H1 (cell line): ENCODE results near the gene ZBTB48. TPM values are rescaled to one million over a fixed set of nuclear protein-coding genes. Genes with fewer than 3 reads are reported as not detected.
"Not testable (repeated sequence)": the region's sequence is repeated elsewhere in the genome, so short reads cannot be mapped to it uniquely, and the experiment has no call there.

Source experiments
- CTCF ChIA-PET: fragments of 300-600 bp; sonication (Branson Sonifier 250); formaldehyde crosslinking; loops from one replicate; lab custom pipeline; 2021; ENCODE audit not compliant: partially characterized antibody; lab: Charles Lee
- POLR2A ChIA-PET: fragments of 300-600 bp; sonication (Branson Sonifier 250); formaldehyde crosslinking; loops from one replicate; lab custom pipeline; 2021; ENCODE audit warnings: inconsistent platforms; ENCODE audit not compliant: partially characterized antibody; lab: Charles Lee
- DNase-seq, 2 experiments: peaks; one replicate each; pipeline versions ENCODE4 v3.0.0 to v3.0.0-alpha.2; 2010 to 2022; ENCODE audit warnings: low spot score in 2 of 2, low read depth in 1 of 2, mixed read lengths in 1 of 2
- FAIRE-seq: peaks from 2 replicates; lab custom pipeline; 2011; peaks lifted over from hg19 to GRCh38; lab: Jason Lieb, UNC
- H2AFZ ChIP-seq: 2 replicates; pipeline ENCODE4 v1.8.1; 2012; ENCODE audit warnings: low read length, inconsistent platforms
- H2AK5ac ChIP-seq: 2 replicates; pipeline ENCODE4 v1.6.1; 2013; ENCODE audit warnings: low read depth, low read length
- H2BK120ac ChIP-seq: replicated peaks from 2 replicates; pipeline ENCODE3; 2013; ENCODE audit warnings: low read depth, low read length, inconsistent platforms
- H2BK12ac ChIP-seq: 2 replicates; pipeline ENCODE4 v1.6.1; 2013; ENCODE audit warnings: low read depth, low read length
- H2BK15ac ChIP-seq: 2 replicates; pipeline ENCODE4 v1.6.1; 2013; ENCODE audit warnings: low read length
- H2BK20ac ChIP-seq: 2 replicates; pipeline ENCODE4 v1.6.1; 2013; ENCODE audit warnings: low read length
- H2BK5ac ChIP-seq: 2 replicates; pipeline ENCODE4 v1.6.1; 2013; ENCODE audit warnings: low read depth, low read length
- H3K14ac ChIP-seq: 2 replicates; pipeline ENCODE4 v1.6.1; 2013; ENCODE audit warnings: inconsistent platforms; ENCODE audit not compliant: insufficient read length
- H3K18ac ChIP-seq: 2 replicates; pipeline ENCODE4 v1.6.1; 2013; ENCODE audit warnings: low read length; ENCODE audit errors: extremely low read depth
- H3K23ac ChIP-seq: 2 replicates; pipeline ENCODE4 v1.6.1; 2013; ENCODE audit warnings: inconsistent platforms; ENCODE audit not compliant: insufficient read length
- H3K23me2 ChIP-seq: 2 replicates; pipeline ENCODE4 v1.6.1; 2013; ENCODE audit warnings: low read depth, low read length
- H3K27ac ChIP-seq: 2 replicates; pipeline ENCODE4 v1.6.1; 2011; ENCODE audit warnings: low read depth, low read length, inconsistent platforms
- H3K27me3 ChIP-seq, 4 experiments: replicated peaks in 1 of 4; 1 replicate in 1 of 4; 2 replicates in 3 of 4; pipeline versions ENCODE4 v1.6.1 to v1.8.1; 2011 to 2013; ENCODE audit warnings: low read length in 3 of 4, mild to moderate bottlenecking in 3 of 4, inconsistent platforms in 2 of 4, mixed read lengths in 2 of 4, moderate library complexity in 1 of 4; ENCODE audit not compliant: control insufficient read depth in 3 of 4, insufficient read depth in 3 of 4; ENCODE audit errors: extremely low read depth in 1 of 4
- H3K36me3 ChIP-seq, 4 experiments: 2 replicates each; pipeline versions ENCODE4 v1.6.1 to v1.8.1; 2011 to 2013; ENCODE audit warnings: mild to moderate bottlenecking in 4 of 4, low read length in 3 of 4, moderate library complexity in 2 of 4, control low read depth in 1 of 4, inconsistent platforms in 1 of 4; ENCODE audit not compliant: insufficient read depth in 4 of 4, control insufficient read depth in 2 of 4
- H3K4ac ChIP-seq: replicated peaks from 2 replicates; pipeline ENCODE3; 2013; ENCODE audit warnings: low read length, low read depth, mixed read lengths, inconsistent platforms; ENCODE audit not compliant: insufficient read length
- H3K4me1 ChIP-seq, 4 experiments: replicated peaks in 1 of 4; 1 replicate in 1 of 4; 2 replicates in 3 of 4; pipeline versions ENCODE4 v1.6.1 to v1.8.1; 2011 to 2013; ENCODE audit warnings: low read length in 3 of 4, inconsistent platforms in 2 of 4, mixed read lengths in 1 of 4; ENCODE audit not compliant: insufficient read depth in 4 of 4, control insufficient read depth in 3 of 4
- H3K4me2 ChIP-seq, 2 experiments: 2 replicates each; pipeline versions ENCODE4 v1.6.1 to v1.8.1; 2011 to 2013; ENCODE audit warnings: low read depth in 2 of 2, low read length in 2 of 2, control low read depth in 1 of 2, inconsistent platforms in 1 of 2, mild to moderate bottlenecking in 1 of 2; ENCODE audit not compliant: insufficient read depth in 1 of 2
- H3K4me3 ChIP-seq, 4 experiments: fragments of 200-600, 300-600 bp in 1 of 4; sonication (generic), shearing (Covaris generic), sonication (Bioruptor Twin) in 1 of 4; 2 replicates each; pipeline versions ENCODE4 v1.5.1 to v1.8.1; 2011 to 2016; ENCODE audit warnings: low read length in 4 of 4, low read depth in 3 of 4, control low read depth in 2 of 4, inconsistent platforms in 2 of 4, mild to moderate bottlenecking in 2 of 4, mixed read lengths in 1 of 4, moderate library complexity in 1 of 4; ENCODE audit not compliant: insufficient read depth in 2 of 4; ENCODE audit errors: extremely low read depth in 1 of 4
- H3K56ac ChIP-seq: replicated peaks from 2 replicates; pipeline ENCODE3; 2013; ENCODE audit warnings: low read depth, mild to moderate bottlenecking, mixed read lengths, low read length, inconsistent platforms; ENCODE audit not compliant: insufficient read length
- H3K79me1 ChIP-seq: 2 replicates; pipeline ENCODE4 v1.6.1; 2013; ENCODE audit warnings: low read depth, low read length, control low read depth
- H3K79me2 ChIP-seq, 2 experiments: 2 replicates each; pipeline versions ENCODE4 v1.6.1 to v1.8.1; 2012 to 2013; ENCODE audit warnings: low read length in 2 of 2, mild to moderate bottlenecking in 2 of 2, inconsistent platforms in 1 of 2; ENCODE audit not compliant: insufficient read depth in 2 of 2, control insufficient read depth in 1 of 2
- H3K9ac ChIP-seq, 4 experiments: replicated peaks in 1 of 4; 1 replicate in 1 of 4; 2 replicates in 3 of 4; pipeline versions ENCODE4 v1.6.1 to v1.8.1; 2011 to 2013; ENCODE audit warnings: low read depth in 3 of 4, low read length in 3 of 4, control low read depth in 2 of 4, mild to moderate bottlenecking in 2 of 4, moderate library complexity in 2 of 4, inconsistent platforms in 1 of 4; ENCODE audit errors: extremely low read depth in 1 of 4
- H3K9me3 ChIP-seq, 2 experiments: 2 replicates each; pipeline versions ENCODE4 v1.6.1 to v1.8.1; 2012 to 2013; ENCODE audit warnings: mild to moderate bottlenecking in 2 of 2, moderate library complexity in 2 of 2, control low read depth in 1 of 2, inconsistent platforms in 1 of 2, low read depth in 1 of 2, low read length in 1 of 2, mixed read lengths in 1 of 2; ENCODE audit not compliant: insufficient read depth in 2 of 2
- H4K20me1 ChIP-seq, 2 experiments: replicated peaks in 1 of 2; 2 replicates each; pipeline versions ENCODE3 to v1.8.1; 2011 to 2013; ENCODE audit warnings: inconsistent platforms in 2 of 2, low read length in 2 of 2, mild to moderate bottlenecking in 1 of 2; ENCODE audit not compliant: insufficient read depth in 2 of 2, control insufficient read depth in 1 of 2
- H4K5ac ChIP-seq: 2 replicates; pipeline ENCODE4 v1.6.1; 2013; ENCODE audit warnings: low read length, low read depth, mixed read lengths, inconsistent platforms; ENCODE audit not compliant: insufficient read length
- H4K8ac ChIP-seq: 2 replicates; pipeline ENCODE4 v1.8.0; 2013; ENCODE audit warnings: mild to moderate bottlenecking, moderate library complexity, low read length, inconsistent platforms; ENCODE audit not compliant: insufficient read depth; ENCODE audit errors: extremely low read depth
- H4K91ac ChIP-seq: replicated peaks from 2 replicates; pipeline ENCODE3; 2013; ENCODE audit warnings: low read length, mixed read lengths, inconsistent platforms; ENCODE audit not compliant: insufficient read length
- CBX8 ChIP-seq: fragments of 300-800, 300-1000 bp; sonication (generic); IDR thresholded peaks from 2 replicates; pipeline ENCODE4 v1.7.1; 2016; ENCODE audit warnings: low read depth, low read length, borderline replicate concordance
- CHD1 ChIP-seq: IDR thresholded peaks from 2 replicates; pipeline ENCODE4 v1.6.1; 2012; ENCODE audit warnings: low read depth, low read length, improper control_type of control experiment
- CHD2 ChIP-seq: IDR thresholded peaks from 2 replicates; pipeline ENCODE4 v1.6.1; 2012; ENCODE audit warnings: low read length, improper control_type of control experiment
- CTBP2 ChIP-seq: IDR thresholded peaks from 2 replicates; pipeline ENCODE4 v1.7.0; 2011; ENCODE audit warnings: borderline replicate concordance, mild to moderate bottlenecking, moderate library complexity, mixed read lengths, low read length; ENCODE audit not compliant: insufficient read depth, insufficient read length
- FOSL1 ChIP-seq: IDR thresholded peaks from 2 replicates; pipeline ENCODE4 v1.6.1; 2011; ENCODE audit warnings: mild to moderate bottlenecking, low read depth, low read length, moderate library complexity; ENCODE audit not compliant: insufficient read depth
- KDM1A ChIP-seq: fragments of 200-600, 300-600 bp; sonication (generic); IDR thresholded peaks from 2 replicates; pipeline ENCODE4 v1.7.1; 2016; ENCODE audit warnings: mild to moderate bottlenecking, low read length, borderline replicate concordance
- PHF8 ChIP-seq: fragments of 200-600 bp; sonication (generic); conservative IDR thresholded peaks from 2 replicates; pipeline ENCODE4 v1.7.1; 2012; ENCODE audit warnings: low read depth, mild to moderate bottlenecking, inconsistent platforms, low read length, moderate library complexity
- RFX5 ChIP-seq: IDR thresholded peaks from 2 replicates; pipeline ENCODE4 v1.6.1; 2011; ENCODE audit warnings: low read depth, low read length, improper control_type of control experiment, borderline replicate concordance
- SIX5 ChIP-seq: IDR thresholded peaks from 2 replicates; pipeline ENCODE4 v1.6.1; 2011; ENCODE audit warnings: mild to moderate bottlenecking, low read depth, low read length
- WGBS, 2 experiments: shearing (Covaris generic) in 1 of 2; methylation state at CpG; one replicate each; pipeline versions ENCODE4 v1.1.6 to v1.1.7; 2013 to 2015; ENCODE audit warnings: low lambda C conversion rate in 2 of 2, mixed read lengths in 2 of 2, inconsistent platforms in 1 of 2, low coverage in 1 of 2, missing lambda C conversion rate in 1 of 2; ENCODE audit not compliant: insufficient replicate concordance in 2 of 2, insufficient coverage in 1 of 2, insufficient read length in 1 of 2; ENCODE audit errors: extremely low coverage in 1 of 2, missing lambda C conversion rate in 1 of 2; 5-methylcytosine and 5-hydroxymethylcytosine counted together
- polyA plus RNA-seq, 7 experiments: library from polyadenylated mRNA; depleted of rRNA in 3 of 7; stranded (reverse) in 5 of 7; unstranded in 2 of 7; fragments of >200 nt in 5 of 7; fragments of 200-250 nt in 2 of 7; gene quantifications; 1 replicate in 5 of 7; 2 replicates in 1 of 7; 4 replicates in 1 of 7; pipeline versions ENCODE4 v1.2.1 to v1.2.3, GENCODE V29; 2011 to 2013; ENCODE audit warnings: missing spikeins in 2 of 7, mixed read lengths in 2 of 7
- total RNA-seq: library from RNA; stranded (reverse); fragmentation: NEBNext Ultra II Directional; extraction: Animal tissue kit (Norgen Biotek cat#: 25700); gene quantifications from 2 replicates; pipeline ENCODE4 v1.2.1, GENCODE V29; 2021

Gene ZBTB48
- total and polyA plus RNA-seq, 2 of the 8 experiments (the other 6 are each of a cell fraction or from before 2014, with no cell fraction given) = 28.2 to 28.8 TPM

DNA sequence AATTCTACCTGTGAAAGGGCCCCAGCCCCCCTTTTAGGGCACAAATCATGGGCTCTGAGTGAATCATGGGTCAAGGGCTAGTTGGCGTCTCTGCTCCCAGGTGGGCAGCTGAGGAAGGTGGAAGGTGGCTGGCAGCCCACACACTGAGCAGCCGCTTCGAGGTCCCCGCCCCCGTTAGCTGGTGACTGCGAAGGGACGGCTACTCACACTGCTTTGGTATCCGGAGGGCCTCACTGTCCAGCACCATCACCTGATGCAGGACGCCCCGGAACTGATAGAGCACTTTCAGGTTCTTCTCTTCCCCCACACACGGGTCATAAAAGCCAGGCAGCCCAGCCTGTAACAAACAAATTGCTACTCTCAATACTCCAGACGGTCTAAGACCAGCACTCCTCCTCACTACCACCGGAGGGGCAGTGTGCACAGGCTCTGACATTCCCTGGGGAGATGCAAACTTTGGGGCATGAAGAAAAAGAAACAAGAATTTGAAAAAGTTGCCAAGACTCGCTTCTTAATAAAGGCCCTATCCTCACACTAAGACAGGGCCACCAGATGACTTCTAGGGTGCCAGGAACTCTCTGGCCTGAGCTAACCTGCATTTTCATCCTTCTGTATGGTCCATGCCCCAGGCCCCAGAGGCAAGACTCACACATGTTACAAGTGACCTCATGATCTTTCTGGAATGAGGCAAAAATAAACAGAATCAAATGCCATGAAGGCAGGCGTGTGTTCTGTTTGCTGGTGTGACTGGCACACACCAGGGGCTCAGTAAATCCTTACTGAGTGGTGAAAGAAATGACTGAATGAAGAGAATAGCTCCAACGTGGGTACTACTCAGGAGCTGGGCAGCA lies 56.3 kb downstream of the ZBTB48 start (continued):
- no peak for TF ChIP-seq RFX5
- no peak for TF ChIP-seq KDM1A
- TF ChIP-seq SIX5 = no peak
- TF ChIP-seq FOSL1 = no peak
- TF ChIP-seq CBX8 = no peak
- no peak for TF ChIP-seq CTBP2
- no peak for TF ChIP-seq CHD2
- no peak for TF ChIP-seq CHD1
- no peak for TF ChIP-seq PHF8

DNA sequence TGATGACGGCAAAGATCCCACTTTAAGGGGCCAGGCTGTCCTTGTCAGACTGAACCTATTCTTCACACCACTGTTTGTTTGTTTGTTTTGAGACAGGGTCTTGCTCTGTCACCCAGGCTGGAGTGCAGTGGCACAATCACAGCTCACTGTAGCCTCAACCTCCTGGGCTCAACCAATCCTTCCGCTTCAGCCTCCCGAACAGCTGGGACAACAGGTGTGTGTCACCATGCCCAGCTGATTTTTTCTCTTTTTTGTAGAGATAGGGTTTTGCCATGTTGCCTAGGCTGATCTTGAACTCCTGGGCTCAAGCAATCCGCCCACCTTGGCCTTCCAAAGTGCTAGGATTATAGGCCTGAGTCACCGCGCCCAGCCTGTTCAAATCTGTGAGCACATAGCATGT lies 57.0 kb downstream of the ZBTB48 start:
- not testable (repeated sequence) for H3K79me1 ChIP-seq, H3K4me3 ChIP-seq, H2BK120ac ChIP-seq, H3K27ac ChIP-seq, H3K79me2 ChIP-seq, H2BK15ac ChIP-seq, H3K9ac ChIP-seq, FAIRE-seq, H2BK5ac ChIP-seq, H3K4me1 ChIP-seq, H3K4me2 ChIP-seq, H2AK5ac ChIP-seq, H2BK12ac ChIP-seq, H3K4ac ChIP-seq, H3K23me2 ChIP-seq, H2AFZ ChIP-seq, H3K56ac ChIP-seq, H4K5ac ChIP-seq, H3K18ac ChIP-seq, H4K20me1 ChIP-seq, H4K8ac ChIP-seq, H3K23ac ChIP-seq, H3K27me3 ChIP-seq, H3K9me3 ChIP-seq, H2BK20ac ChIP-seq, H3K14ac ChIP-seq, H4K91ac ChIP-seq, DNase-seq
- ChIA-PET POLR2A (interaction anchor here (0.8 kb wide), 1 partner anchor 35 kb away, joined by 4 read pairs; no protein-coding TSS in a partner anchor), CTCF (interaction anchor here (0.6 to 3.1 kb wide), 10 partner anchors 8 to 166 kb away, joined by 3 to 28 read pairs (median 4); no protein-coding TSS in a partner anchor)
- WGBS, 2 experiments = 92% methylated on average over 6 of the region's 6 CpGs; no CpG with 5 or more reads in 1 of the 2 experiments
- H3K36me3 ChIP-seq = peaks cover 31 to 70% (median 55%) of the 10 kb centered on the region in 4 experiments
